Pons (tissue), 1 donor: ENCODE measurements around the gene GOLGA8M.
"Not testable (repeated sequence)": the region's sequence is repeated elsewhere in the genome, so short reads cannot be mapped to it uniquely, and the experiment has no call there.

Experiments
- DNase-seq: peaks from one replicate; pipeline ENCODE4 v3.0.0-alpha.2; 2016; ENCODE audit warnings: low spot score

GOLGA8M gene

GRCh38 chr15:28660750-28661149, 51.5 kb downstream of the GOLGA8M start:
- not testable (repeated sequence) for DNase-seq

GRCh38 chr15:28656018-28656360, 56.2 kb downstream of the GOLGA8M start:
- not testable (repeated sequence) for DNase-seq

- not testable (repeated sequence) for DNase-seq
Measured at GRCh38 chr15:28655329-28656017, 56.7 kb downstream of the GOLGA8M start.

- DNase-seq, result not testable (repeated sequence)
Measured at GRCh38 chr15:28654194-28654593, 58.0 kb downstream of the GOLGA8M start.

- DNase-seq, result not testable (repeated sequence)
Measured at GRCh38 chr15:28652538-28652937, 59.7 kb downstream of the GOLGA8M start.
